HG03139 (cell line): ENCODE data around the gene MAP3K6.

Source experiments
- ATAC-seq: cut with Tn5 transposase; IDR thresholded peaks from one replicate; pipeline ENCODE4 v1.9.1; 2021; ENCODE audit not compliant: unreplicated experiment

Gene MAP3K6

DNA sequence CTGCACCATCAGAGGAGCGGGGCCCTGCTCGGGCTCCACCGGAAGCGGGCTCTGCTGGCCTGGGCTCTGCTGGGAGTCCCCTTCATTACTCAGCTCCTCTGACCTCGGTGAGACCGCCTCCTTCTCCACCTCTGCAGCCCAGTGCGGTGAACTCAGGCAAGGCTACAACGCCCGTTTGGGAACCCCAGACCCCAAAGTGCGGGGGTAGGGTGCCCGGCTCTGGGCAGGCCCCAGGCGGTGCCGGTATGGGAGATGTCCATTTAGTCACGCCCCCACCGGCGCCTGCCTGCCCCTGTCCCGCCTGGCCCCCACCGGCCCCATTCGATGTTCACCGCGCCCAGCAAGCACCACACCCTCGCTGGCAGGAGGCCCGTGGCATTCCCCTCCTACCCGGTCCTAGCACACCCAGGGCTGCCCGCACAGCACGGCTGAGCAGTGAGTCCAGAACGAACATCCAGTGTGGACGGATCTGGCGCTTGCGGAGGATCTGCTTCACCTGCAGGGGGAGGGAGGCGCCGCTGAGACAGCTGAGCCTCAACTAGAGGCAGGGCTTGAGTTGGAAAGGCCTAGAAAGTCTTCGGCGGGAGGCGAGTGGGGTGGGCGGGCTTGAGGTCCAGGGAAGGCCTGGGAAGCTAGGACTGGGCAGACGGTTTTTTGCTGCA, 10.0 kb downstream of the MAP3K6 start:
- no peak for ATAC-seq

DNA sequence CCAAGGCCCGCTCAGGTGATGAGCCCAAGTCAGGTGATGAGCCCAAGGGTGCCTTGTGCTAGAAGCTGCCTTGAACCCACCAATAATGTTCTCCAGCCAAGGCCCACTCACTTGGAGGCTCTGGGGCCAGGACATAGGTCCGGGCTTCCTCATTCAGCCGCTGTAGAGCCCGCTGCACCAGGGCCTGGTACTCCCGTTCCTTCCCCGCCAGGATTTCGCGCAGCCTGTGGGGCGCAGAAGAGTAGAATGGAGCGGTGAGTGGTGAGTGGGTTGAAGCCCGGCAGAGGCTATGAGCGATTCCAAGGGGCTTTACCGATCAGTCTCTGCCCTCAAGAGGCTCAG, 10.5 kb downstream of the MAP3K6 start:
- ATAC-seq, result no peak

DNA sequence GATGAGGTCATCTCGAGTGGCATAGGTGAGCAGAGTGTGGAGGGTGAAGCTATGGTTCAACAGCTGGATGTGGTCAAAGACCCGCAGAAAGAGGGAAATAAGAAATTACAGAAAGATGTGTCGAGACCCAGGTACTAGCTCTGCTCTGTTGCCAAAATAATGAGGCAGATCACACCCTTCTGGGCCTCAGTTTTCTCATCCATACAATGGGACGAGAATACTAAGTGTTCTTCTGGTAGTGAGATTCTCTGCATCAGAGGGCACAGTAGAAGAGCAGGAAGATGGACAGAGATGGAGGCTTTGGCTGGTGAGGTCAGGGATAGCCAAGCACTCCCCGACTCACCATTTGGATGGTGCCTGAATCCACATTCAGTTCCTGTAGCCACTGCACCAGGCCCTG, 11.1 kb downstream of the MAP3K6 start:
- no peak for ATAC-seq

DNA sequence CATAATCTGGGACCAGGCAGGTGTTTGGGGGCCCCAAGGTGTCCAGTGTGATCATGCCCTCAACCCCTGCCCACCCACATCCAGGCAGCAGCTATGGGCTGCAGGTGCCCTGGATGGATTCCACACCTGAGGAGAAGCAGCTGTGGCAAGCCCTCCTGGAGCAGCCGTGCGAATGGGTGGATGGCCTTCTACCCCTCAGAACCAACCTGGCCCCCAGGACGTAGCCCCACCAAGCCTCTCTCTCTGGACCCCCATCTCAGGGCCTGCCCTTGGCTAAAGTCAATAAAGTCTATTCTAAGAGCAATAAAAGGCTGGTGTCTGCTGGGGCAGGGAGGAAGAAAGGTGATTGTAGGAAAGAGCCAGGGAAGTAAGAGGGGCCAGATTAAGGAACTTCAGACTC, 13.1 kb downstream of the MAP3K6 start:
- no peak for ATAC-seq

DNA sequence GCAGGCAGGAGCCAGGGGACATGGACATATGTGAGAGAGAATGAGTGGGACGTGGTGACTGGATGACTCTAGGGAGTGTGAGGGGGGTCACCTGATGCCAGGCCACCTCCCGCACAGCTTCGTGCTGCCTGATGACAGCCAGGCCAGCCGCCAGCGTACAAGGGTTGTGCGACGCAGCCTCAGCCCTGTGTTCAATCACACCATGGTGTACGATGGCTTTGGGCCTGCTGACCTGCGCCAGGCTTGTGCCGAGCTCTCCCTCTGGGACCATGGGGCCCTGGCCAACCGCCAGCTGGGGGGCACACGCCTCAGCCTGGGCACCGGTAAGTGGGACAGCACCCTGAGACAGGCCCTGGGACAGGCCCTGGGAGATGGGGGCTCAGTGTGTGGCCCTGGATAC, 13.6 kb downstream of the MAP3K6 start:
- no peak for ATAC-seq

DNA sequence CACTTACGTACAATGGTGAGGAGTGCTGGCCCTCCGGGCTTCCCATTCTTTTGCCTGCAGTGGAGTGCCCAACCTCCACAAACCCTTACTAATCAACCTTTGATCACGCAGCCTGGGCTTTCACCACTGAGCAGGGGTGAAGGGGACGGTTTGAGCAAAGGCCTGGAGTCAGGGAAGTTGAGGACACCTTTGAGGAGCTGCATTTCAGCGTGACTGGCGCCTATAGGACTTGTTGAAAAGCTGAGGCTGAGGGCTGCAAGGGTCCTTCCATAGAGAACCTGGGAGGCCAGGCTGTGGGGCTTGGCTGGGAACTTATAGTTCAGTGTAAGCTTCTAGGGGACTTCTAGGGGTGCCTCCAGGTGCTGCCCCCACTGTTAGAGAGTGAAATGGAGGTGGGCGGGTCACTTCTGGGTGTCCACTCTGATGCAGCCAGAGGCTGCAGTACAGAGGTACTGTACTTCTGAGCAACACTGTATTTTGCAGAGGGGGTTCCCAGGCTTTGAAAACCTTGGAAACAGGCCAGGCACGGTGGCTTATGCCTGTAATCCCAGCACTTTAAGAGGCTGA, 15.1 kb downstream of the MAP3K6 start:
- ATAC-seq, result no peak

DNA sequence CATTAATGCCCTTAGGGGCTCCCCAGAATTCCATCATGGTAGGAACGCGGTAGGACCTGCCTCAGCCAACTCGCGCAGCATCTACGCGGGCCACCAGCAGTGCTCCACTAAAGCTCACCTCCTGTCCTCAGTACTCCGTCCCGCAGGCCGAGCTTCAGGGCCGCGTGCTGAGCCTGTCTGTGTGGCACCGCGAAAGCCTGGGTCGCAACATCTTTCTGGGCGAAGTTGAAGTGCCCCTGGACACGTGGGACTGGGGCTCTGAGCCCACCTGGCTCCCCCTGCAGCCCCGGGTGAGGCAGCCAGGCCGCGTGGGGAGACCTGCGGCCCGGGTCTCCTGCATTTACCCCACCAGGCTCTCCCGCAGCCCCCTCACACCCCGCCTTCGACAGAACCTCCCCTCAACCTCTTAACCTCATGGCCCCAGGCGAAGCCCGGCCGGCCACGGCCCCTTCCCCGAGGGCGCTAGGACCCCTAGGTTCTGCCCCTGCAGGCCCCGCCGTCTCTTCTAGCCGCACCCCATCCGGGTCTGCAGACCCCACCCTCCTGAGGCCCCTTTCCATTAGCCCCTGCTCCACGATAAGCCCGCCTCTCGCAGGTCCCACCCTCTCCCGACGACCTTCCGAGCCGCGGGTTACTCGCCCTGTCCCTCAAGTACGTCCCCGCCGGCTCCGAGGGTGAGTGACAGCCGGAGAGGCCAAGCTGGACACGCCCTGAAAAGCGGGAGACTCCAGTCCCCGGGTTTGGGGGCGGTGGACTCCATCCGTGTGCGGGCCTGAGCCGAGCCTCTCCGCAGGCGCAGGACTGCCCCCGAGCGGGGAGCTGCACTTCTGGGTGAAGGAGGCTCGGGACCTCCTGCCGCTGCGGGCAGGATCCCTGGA, 15.9 kb downstream of the MAP3K6 start:
- no peak for ATAC-seq

DNA sequence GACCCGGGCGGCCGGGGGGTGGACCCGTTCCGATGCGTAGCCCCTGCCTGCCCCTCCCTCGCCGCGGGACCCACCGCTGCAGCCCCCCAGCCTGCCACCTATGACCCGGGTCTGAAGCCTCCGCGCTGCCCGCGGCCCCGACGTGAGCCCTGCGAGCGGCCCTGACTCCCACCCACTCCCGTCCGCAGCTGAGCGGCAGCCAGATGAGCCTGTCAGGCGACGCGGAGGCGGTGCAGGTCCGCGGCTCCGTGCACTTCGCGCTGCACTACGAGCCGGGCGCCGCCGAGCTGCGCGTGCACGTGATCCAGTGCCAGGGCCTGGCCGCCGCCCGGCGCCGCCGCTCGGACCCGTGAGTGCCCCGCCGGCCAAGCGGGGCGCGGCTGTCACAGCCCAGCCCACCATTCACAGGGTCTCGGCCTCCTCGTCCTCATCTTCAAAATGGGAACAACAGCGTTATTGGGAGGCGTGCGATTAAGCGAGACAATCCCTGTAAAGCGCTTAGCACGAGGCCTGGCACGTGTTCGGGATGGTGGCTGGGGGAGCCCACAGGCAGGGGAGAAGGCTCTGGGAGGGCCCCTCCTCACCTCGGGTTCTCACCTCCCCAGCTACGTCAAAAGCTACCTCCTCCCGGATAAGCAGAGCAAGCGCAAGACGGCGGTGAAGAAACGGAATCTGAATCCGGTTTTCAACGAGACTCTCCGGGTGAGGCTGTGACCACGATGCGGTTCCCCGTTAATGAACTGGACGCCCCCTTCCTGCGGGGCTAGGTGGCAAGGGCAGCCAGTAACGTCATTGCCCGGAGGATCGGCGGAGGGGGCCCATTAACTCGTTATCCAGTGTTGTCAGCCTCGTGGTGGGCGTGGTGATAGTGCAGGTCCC, 16.7 kb downstream of the MAP3K6 start:
- no peak for ATAC-seq

DNA sequence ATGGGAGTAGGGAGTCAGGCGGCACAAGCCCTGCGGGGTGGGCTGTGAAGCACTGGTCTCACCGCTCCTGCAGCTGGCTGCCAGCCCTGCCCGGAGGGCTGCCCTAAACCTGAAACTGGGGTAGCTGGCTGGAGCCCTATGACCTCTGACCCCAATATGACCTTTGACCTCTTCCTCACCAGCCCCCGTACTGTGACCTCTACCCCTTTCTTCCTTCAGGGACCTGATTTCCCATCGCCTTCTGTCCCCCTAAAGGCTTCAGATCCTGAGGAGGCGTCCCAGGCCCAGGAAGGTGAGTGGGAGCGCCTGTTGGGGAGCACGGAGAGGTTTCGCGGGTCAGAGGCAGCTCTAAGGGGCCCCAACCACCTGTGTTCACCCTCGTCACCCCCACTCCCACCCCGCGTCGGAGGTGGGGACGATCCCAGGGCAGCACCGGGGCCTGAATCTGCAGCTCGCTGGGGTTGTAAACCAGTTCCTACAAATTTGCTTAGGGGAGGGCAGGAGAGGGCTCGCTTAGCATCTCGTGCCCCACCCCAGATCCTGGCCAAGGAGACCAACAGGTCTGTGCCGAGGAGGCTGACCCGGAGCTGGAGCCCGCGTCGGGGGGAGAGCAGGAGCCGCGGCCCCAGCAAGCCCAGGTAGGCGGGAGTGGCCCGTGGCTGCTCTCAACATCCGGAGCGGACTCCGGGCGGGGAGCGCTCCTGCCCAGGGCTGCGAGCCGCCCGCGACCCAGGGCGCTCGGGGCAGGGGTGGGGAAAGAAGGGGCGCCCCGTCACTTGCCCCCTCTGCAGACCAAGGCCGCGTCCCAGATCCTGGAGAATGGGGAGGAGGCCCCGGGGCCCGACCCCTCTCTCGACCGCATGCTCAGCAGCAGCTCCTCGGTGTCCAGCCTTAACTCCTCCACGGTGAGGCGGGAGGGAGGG, 17.6 kb downstream of the MAP3K6 start:
- ATAC-seq, result no peak

DNA sequence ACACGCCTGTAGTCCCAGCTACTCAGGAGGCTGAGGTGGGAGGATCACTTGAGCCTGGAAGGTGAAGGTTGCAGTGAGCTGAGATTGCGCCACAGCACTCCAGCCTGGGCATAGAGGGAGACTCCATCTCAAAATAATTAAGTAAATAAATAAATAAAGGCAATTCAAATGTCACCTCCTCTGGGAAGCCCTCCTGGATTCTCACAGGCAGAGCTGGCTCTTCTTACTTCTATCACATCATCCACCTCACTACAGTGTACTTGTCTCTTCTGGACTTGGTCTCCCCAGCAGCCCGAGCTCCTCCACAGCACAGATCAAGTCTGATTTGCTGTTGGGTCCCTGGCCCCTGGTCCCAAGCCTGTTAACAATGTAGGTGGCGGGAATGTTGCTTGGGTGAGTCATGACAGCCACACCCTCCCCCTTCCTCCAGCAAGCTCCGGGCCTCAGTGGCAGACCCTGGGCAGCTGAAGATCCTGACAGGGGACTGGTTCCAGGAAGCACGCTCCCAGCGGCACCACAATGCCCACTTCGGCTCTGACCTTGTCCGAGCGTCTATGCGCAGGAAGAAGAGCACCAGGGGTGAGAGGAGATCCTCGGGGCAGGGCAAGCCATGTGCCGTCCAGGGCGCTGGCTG, 19.7 kb downstream of the MAP3K6 start:
- ATAC-seq, result no peak

DNA sequence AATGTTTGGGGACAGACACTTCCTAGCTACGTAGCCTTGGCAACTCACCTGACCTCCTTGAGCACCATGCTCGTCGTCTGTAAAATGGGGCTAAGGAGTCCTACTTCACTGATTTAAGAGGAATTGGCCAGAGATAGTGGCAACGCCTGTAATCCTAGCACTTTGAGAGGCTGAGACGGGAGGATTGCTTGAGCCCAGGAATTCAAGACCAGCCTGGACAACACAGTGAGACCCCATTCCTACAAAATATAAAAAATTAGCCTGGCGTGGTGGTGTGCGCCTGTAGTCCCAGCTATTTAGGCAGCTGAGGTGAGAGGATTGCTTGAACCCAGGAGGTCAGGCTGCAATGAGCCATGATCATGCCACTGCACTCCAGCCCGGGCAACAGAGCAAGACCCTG, 20.4 kb downstream of the MAP3K6 start:
- ATAC-seq, result no peak

DNA sequence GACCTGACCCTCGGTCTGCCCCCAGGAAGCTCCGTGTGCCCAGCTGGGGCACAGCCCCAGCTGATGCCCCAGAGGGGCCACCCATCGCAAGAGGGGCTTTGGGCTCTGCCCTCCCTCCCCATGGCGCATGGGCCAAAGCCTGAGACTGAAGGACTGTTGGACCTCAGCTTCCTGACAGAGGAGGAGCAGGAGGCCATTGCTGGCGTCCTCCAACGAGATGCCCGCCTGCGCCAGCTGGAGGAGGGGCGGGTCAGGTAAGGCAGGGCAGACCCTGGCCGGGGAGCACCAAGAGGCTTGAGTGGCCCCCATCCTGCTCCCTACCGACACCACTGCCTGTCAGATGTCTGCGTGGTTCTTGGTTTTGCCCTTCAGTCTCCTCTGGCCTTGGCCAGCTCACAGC, 21.5 kb downstream of the MAP3K6 start:
- no peak for ATAC-seq

DNA sequence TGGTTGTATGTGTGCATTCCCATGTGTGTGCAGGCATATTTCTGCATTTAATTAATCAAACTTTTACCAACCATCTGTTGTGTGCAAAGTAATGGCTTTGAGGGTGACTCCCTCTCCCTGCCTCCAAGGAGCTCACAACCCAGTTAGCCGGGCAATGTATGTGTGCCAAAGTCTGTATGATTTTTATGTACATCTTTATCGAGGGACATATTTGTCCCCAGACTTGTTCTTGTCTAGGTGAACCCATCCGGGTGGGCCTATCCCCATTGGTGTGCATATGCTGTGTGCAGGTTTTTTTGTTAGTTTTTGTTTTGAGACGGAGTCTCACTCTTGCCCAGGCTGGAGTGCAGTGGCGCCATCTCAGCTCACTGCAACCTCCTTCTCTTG, 23.1 kb downstream of the MAP3K6 start:
- no peak for ATAC-seq

DNA sequence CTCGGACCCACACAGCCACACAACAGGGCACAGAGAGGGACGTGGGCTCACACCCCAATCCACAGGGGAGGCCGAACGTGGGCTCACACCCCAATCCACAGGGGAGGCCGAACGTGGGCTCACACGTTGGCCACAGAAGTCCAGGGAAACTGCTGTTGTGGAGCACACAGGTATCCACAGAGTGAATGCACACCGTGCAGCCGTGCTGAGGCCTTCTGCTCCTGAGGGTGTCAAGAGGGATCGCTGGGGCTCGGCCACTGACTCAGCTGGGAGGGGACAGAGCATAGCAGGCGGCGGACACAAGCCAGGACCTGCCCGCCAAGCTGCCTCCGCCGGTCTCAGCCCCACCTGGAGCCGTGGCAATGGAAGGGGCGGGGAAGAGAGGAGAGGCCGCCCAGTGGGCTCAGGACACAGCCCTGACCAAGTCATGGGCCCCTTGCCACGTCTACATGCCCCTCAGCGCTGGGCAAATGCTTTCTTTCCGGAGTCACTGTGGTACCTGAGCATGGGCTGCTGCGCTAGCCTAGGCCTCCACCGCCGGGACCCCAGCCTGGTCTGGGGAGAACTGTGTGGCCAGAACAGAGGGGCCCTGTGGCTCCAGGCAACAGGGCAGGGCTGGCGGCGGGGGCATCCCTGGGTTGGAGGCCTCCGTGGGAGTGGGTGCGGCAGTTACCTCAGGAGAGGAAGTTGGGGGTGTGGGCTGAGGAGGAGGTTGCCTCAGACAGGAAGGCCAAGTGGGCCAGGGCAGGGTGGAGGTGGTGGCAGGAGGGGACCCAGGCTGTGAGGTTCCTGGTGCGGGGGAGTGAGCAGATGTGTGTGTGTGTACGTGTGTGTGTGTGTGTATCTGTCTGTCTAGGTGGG, 23.8 kb downstream of the MAP3K6 start:
- ATAC-seq, result no peak

DNA sequence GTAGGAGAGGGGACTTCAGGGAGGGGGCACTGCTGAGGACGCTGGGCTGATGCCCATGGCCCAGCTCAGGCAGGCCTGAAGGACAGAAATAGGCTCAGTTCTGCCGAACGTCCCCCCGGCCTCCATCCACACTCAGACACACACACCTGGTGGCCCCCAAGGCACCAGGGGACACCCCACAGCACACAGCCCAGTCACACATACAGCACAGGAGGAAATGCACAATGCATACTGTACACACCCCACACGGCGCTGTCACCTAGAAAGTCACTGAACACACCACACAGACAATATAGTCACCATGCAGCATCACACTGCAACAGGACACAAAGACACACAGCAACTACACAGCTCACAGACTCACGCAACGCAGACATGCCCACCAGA, 24.4 kb downstream of the MAP3K6 start:
- no peak for ATAC-seq

DNA sequence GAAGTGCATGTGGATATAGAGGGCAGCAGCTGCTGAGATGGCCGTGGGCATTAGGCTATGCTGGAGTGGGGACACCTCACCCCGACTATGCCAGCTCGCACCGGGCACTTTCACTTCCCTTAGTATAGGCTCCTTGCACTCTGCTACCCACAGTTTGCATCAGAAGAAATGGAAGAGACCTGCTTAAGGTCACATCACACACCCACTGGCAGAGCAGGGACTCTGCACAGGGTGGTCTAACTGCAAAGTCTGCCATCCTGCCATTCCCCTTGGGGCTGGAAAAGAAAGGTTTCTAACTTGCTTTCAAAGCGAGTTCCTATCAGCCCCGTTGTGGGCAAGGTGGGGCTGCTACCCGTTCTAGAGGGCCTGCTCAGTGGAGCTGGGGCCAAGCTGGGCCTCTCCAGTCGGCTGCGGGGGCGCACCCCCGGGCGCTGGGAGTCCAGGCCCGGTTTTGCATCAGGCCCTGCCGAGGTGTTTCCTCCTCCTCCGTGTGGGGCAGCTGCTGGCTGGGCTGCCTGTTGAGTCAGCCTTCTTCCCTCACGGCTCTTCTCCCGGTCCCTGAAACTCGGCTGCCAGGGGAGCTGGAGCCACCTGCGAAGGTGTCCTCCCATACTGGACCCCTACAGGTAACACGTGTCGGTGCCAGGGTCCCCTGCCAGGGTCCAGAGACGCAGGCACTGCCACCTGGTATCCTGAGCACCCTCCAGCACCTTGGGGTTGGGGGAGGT, 25.1 kb downstream of the MAP3K6 start, which contains the start of gene SYTL1:
Gene SYTL1, plus strand, starts transcription at position 498 of the 728 bp plus-strand sequence. CDS start 3,313 bp downstream, outside the sequence.
- no peak for ATAC-seq

DNA sequence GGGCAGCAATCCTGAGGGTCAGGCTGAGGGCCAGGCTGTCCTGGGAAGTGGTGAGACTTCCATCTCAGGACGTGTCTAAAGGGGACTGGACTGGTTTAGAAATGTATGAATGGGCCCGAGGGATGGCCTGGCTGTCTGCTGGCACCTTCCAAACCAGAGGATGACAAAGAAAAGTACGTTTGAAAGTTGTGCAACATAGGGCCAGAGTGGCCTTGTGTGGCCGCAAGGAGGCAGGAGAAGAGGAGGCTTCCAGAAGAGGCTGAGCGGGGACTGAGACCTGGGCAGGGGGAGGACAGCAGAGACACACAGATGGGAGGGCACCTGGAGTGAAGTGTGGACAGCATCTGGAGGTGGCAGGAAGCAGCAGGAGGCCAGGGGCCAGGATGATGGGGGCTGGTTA, 27.5 kb downstream of the MAP3K6 start:
- ATAC-seq, result no peak

DNA sequence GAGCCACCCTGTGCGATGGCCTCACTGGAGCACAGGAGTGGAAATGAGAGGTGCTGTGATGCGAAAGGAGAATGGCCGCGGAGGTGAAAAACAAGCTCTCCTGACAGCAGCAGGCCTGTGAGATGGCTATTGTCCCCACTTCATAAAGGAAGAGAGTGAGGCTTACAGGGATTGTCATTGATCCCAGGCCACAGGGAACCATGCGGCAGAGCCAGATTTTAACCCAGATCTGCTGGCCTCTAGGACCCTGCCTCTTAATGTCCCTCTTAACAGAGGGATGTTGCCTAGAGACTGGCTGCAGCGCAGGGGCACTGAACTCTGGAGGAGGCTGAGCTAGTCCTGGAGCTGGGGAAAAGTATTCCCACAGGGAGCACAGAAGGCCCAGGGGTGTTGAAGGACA, 28.0 kb downstream of the MAP3K6 start:
- no peak for ATAC-seq
